HG02588 (cell line): Measurements from ENCODE around the gene TMIGD1.
"Not testable (repeated sequence)": the region's sequence is repeated elsewhere in the genome, so short reads cannot be mapped to it uniquely, and the experiment has no call there.

ENCODE experiments used
- ATAC-seq: cut with Tn5 transposase; IDR thresholded peaks from one replicate; pipeline ENCODE4 v1.9.1; 2021; ENCODE audit warnings: mild to moderate bottlenecking, moderate library complexity; ENCODE audit not compliant: unreplicated experiment

TMIGD1 gene

DNA sequence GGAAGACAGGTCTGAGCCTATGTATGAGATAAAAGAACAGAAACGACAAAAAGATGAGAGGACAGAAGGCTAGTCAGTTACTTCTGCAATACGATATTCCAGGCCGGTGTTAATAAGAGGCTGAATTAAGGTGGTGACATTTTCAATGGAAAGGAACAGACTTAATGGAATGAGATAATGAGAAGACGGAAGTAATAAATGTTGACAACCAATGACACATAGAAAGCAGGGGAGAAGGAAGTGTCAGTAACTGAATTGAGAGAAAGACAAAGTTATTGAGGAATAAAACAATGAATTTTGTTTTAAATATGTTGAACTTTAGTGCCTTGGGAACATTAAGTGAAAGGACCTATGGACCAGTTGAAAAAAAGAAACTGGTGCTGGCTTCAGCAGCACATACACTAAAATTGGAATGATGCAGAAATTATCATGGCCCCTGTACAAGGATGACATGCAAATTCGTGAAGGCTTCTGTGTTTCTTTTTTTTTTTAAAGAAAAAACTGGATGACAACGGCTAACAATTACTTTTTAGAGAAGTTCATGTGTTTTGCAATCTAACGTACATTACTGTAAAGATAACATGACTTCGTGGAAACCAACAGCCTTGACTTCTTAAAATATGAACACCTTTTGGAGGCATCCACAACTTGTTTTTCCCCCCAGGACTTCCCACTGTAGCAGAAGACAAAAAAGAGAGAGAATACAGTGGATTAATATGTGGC is 26.4 kb upstream of the TMIGD1 start:
- no peak for ATAC-seq

DNA sequence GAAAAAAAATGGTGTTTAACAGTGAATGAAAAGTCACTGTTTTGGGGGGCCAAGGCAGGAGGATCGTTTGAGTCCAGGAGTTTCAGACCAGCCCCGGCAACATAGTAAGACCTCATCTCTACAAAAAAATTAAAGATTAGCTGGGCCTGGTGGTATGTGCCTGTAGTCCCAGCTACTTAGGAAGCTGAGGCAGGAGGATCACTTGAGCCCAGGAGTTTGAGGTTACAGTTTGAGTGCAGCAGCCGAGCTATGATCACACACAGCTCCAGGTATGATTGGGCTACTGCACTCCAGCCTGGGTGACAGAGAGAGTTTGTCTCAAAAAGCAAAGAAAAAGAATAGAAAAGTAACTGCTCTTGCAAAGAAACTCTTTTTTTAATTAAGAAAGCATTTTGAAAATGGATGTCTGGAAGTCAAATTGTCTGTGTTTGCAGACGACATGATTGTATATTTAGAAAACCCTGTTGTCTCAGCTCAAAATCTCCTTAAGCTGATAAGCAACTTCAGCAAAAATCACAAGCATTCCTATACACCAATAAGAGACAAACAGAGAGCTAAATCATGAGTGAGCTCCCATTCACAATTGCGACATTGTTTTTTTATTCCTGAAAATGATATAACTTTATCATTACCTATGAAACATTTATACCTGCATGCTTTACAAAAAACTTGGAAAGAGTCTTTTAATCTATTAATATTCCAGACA is 24.4 kb upstream of the TMIGD1 start:
- ATAC-seq: no peak

DNA sequence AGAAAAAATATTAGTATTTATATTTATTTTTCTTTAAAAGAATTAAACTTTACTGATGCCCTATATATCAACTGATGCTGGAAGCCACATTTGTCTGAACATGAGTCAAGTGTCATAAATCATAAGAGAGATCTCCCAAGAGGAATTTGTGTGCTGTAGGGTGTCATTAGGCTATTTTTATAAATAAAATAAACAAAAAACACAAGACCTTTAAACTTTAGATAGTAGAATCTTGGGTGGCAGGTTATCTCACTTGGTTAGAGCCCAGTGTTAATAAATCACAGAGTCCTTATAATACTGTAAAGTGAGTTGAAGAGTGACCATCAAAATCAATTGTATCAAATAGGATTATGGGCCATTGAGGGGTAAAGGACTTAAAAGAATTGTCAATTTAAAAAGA is 23.6 kb upstream of the TMIGD1 start:
- ATAC-seq: no peak

DNA sequence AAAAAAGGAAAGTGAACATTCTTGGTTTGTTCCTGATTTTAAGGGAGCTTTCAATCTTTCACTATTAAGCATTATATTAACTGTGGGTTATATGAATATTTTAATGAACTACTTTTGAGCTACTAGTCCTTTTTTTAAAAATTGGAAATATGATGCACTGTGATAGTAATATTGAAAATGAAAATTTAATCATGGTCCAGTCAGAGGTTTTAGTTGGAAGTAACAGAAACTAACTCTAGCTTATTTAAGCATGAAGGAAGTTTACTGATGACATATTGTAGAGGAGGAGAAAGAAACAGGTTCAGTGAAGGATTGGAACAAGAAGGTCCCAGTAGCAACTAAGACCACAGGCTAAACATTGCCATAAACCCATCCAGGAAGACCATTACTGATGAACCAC is 20.8 kb upstream of the TMIGD1 start:
- ATAC-seq: no peak

DNA sequence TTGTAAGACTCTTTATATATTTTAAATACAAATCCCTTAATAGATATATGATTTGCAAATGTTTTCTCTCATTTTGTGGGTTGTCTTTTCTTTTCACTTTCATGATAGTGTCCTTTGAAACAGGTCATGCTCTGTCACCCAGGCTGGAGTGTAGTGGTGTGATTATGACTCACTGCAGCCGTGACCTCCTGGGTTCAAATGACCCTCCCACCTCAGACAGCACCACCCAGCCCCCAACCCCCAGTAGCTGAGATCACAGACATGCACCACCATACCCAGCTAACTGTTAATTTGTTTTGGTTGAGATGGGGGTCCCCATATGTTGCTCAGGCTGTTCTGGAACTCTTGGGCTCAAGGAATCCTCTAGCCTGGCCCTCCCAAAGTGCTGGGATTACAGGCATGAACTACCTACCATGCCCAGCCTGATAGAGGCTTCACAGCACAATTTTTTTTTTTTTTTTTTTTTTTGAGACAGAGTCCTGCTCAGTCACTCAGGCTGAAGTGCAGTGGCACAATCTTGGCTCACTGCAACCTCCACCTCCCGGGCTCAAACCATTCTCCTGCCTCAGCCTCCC is 18.5 kb upstream of the TMIGD1 start:
- no peak for ATAC-seq

GRCh38 chr17:30351735-30352134 is 17.9 kb upstream of the TMIGD1 start:
- ATAC-seq: no peak

- not testable (repeated sequence) for ATAC-seq
Measured at GRCh38 chr17:30351263-30351662, 17.4 kb upstream of the TMIGD1 start.

DNA sequence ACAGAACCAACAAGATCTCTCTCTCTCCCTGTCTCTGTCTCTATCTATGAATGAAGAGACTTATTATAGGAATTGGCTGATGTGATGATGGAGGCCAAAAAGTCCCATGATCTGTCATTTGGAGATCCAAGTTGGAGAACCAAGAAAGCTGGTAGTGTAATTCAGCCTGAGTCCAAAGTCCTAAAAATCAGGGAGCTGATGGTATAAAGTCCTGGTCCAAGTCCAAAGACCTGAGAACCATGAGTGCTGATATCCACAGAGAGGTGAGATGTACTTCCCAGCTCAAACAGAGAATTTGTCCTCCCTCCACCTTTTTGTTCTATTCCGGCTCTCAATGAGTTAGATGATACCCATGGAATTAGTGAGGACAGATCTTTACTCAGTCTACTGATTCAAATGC is 15.4 kb upstream of the TMIGD1 start:
- no peak for ATAC-seq

GRCh38 chr17:30347488-30347887 is 13.6 kb upstream of the TMIGD1 start:
- ATAC-seq: no peak

GRCh38 chr17:30346221-30346795 is 12.5 kb upstream of the TMIGD1 start:
- no peak for ATAC-seq

DNA sequence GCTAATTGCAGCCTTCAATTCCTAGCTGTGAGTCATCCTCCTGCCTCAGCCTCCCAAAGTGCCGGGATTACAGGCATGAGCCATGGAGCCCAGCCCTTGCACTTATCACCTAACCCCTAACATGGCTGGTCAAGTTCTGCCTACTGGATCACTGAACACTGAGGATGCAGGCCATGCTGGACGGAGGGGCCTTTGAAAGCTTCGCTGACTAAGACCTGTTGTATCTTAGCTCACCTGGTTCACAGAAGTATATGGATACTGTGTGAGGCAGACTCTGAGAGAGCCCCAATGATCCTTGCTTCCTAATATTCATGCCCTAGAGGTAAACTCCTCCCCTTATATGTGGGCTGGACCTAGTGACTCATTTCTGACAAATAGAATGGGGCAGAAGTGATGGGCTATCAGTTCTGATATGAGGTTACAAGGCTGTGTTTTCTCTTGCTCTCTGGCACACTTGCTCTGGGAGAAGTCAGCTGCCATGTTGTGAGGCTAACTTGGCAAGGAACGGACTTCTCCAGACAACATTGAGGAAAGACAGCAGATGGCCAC is 11.7 kb upstream of the TMIGD1 start:
- ATAC-seq: no peak

GRCh38 chr17:30345089-30345433 is 11.2 kb upstream of the TMIGD1 start:
- ATAC-seq: no peak

DNA sequence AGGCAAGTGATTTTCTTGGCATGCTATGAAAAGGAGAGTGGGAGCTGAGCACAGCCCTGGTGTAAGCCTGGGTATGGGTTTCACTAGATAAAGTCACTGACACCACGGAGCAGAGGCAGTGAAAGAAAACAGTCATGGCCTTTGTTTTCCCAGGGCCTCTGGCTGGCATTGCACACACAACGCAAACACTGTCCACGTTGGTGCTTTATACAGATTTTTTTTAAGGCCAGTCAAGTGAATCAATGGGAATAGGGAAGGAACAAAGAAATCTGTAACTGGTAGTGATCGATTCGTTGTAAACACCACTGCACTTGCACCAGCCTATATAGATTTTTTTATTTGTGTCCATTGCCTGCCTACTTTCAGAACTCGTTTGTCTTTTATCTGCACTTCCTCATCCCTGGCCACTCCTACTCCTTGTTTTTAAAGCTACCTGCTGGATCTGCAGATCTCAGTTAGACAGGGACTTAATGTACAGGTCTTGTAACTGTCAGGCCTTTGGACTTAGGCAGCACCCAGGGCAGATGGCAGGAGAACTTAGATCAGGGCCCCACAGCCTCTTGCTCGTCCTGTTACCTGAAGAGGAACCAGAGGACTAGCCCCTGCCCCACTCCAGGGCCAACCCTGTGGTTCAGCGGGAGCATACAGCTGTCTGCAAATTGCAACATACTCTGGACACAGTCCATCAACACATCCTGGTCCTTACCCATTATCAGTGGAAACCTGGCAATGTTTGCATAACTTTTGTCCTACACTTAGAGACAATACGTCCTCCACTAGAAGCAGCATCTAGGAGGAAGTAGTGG is 10.6 kb upstream of the TMIGD1 start:
- no peak for ATAC-seq

- ATAC-seq: no peak
Measured at GRCh38 chr17:30343796-30344195, 9.9 kb upstream of the TMIGD1 start.

GRCh38 chr17:30343244-30343643 is 9.4 kb upstream of the TMIGD1 start:
- not testable (repeated sequence) for ATAC-seq

DNA sequence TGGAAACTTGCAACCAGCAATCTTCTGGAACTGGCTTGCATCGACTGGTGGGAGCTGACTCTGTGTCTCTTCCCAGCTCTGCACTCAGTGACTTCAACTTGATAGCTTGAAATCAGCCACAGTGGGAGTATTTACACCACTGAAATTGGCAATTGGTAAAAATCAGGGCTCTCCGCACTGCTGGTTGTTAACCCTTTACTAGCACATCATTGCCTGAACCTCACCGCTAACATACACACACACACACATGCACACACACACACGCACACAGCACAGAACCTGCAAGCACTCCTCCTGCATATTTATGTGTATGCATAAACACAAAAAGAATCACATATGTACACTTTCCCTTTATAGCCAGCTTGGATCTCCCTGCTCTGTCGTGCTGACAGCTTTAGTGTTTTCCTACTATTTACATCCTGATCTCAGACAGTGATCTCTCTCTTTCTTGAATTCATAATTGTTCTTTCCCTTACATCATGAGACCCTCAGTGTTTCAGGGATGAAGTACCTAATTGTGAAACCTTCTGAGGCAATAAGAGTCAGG is 7.9 kb upstream of the TMIGD1 start:
- no peak for ATAC-seq

- ATAC-seq: no peak
Measured at GRCh38 chr17:30340801-30341356, 7.0 kb upstream of the TMIGD1 start.

DNA sequence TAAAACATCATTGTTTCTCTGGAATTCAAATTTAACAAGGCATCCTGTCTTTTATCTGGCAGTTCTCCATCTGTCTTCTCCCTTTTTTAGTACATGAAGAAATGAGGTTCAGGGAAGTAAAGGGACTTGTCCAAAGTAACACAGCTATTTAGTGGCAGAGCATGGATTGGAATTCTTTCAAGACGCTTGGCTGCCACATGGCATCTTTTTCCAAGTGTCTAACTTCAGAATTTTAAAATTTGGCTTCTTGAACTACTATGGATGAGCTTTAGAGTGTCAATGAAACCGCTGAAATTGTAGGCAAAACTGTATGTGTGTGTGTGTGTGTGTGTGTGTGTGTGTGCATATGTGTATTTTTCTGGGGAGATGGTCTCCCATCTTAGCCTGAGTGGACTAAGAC is 5.2 kb upstream of the TMIGD1 start:
- no peak for ATAC-seq

- ATAC-seq: no peak
Measured at GRCh38 chr17:30337393-30337999, 3.6 kb upstream of the TMIGD1 start.
